DMS 273 (cell line): ENCODE data around the gene TBC1D10A.

ENCODE experiments used
- DNase-seq: peaks from one replicate; lab custom pipeline; 2025; ENCODE audit not compliant: unreplicated experiment; lab: John Stamatoyannopoulos, UW

The TBC1D10A gene

GRCh38 chr22:30323246-30323645, 3.5 kb downstream of the TBC1D10A start:
- DNase-seq = no peak

- no peak for DNase-seq
Measured at GRCh38 chr22:30321461-30321860, 5.3 kb downstream of the TBC1D10A start.

GRCh38 chr22:30320021-30320556, 6.7 kb downstream of the TBC1D10A start:
- no peak for DNase-seq

- DNase-seq = no peak
Measured at GRCh38 chr22:30318799-30319419, 7.8 kb downstream of the TBC1D10A start.

- DNase-seq = no peak
Measured at GRCh38 chr22:30317778-30318177, 9.0 kb downstream of the TBC1D10A start.

- no peak for DNase-seq
Measured at GRCh38 chr22:30315962-30316576, 10.7 kb downstream of the TBC1D10A start.

- DNase-seq = no peak
Measured at GRCh38 chr22:30314915-30315314, 11.8 kb downstream of the TBC1D10A start.

- DNase-seq = no peak
Measured at GRCh38 chr22:30313527-30314363, 13.0 kb downstream of the TBC1D10A start.

- DNase-seq = no peak
Measured at GRCh38 chr22:30312053-30312452, 14.7 kb downstream of the TBC1D10A start.

GRCh38 chr22:30310881-30311771, 15.6 kb downstream of the TBC1D10A start:
- DNase-seq = no peak

GRCh38 chr22:30309951-30310741, 16.6 kb downstream of the TBC1D10A start:
- no peak for DNase-seq

GRCh38 chr22:30308518-30309230, 18.1 kb downstream of the TBC1D10A start:
- DNase-seq = no peak

- no peak for DNase-seq
Measured at GRCh38 chr22:30308093-30308492, 18.6 kb downstream of the TBC1D10A start.

GRCh38 chr22:30307041-30307574, 19.6 kb downstream of the TBC1D10A start:
- DNase-seq = no peak

GRCh38 chr22:30306627-30307011, 20.1 kb downstream of the TBC1D10A start:
- DNase-seq = no peak

- DNase-seq = no peak
Measured at GRCh38 chr22:30305906-30306626, 20.7 kb downstream of the TBC1D10A start.

GRCh38 chr22:30305519-30305905, 21.2 kb downstream of the TBC1D10A start:
- no peak for DNase-seq

GRCh38 chr22:30304495-30305244, 22.1 kb downstream of the TBC1D10A start:
- peak; percentile 27 for DNase-seq
